NCI-H2107 (cell line): Measurements from ENCODE around the gene THAP6.
"Not testable (repeated sequence)": the region's sequence is repeated elsewhere in the genome, so short reads cannot be mapped to it uniquely, and the experiment has no call there.

Experiments used
- DNase-seq: peaks from one replicate; lab custom pipeline; 2025; lab: John Stamatoyannopoulos, UW

Gene THAP6

DNA sequence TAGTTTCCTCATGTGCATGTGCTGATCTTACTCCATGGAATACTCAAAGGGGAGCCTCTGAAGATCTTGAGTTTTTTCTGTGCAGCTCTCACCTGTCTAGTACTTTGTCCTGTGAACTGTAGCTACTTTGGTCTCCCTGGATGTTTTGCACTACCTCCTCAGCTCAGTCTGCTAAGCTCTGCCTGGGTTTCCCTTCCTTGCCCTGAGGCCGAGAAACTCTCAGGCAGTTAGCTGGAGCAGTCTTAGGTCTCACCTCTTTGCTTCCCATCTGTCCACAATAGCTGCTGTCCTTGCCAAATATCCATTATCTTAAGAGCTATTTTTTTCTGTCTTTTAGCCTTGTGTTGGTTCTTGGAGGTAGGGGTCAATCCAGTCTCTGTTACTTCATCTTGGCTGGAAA, 11.6 kb downstream of the THAP6 start:
- no peak for DNase-seq

DNA sequence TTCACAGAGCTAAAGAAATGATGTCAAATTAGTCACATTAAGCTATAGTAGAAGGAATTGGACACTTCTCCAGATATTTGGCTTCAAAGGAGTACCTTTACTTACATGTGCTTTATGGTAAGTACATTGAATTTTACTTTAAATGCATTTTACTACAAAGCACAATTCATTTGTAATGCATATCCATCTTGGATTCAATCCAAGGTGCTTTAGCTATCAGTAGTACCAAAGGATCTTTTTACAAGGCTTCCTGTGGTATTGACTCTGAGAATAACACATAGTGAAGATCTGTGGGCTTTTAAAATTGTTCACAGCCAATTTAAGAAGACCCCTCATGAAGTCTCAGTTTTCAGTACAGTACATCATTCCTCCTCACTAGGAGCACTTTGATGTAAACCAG, 13.2 kb downstream of the THAP6 start:
- DNase-seq, result no peak

DNA sequence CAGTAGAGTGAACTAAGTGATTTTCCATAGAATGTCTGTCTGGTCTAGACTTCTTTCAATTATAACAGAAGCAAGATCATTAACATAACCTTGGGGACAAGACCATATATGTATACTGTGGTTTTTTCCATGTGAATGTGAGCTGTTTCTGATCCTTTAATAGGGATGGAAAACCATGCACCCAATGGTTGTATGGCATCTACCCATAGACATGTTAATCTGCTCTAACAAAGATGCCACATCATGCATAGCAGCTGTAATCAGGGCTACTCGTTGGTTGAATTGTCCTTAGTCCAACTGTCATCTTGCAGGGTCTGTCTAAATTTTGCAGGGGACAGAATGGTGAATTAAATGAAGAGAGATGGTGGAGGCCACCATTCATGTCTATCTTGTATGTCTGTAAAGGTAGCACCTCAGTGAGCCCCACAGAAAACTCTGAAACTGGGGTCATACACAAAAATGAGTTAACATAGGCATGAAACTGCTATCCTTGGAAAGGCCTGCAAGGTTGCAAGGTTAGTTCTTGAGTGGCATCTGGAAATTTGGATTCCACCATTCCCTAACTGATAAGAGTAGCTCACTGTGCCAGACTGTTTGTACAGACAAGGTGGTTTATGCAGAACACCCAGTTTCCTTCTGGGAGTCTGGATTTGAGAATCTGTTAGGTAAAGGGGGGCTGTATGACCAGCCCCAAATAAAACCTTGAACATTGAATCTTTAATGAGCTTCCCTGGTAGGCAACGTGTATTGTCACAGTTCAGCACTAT, 16.5 kb downstream of the THAP6 start:
- DNase-seq, result no peak

DNA sequence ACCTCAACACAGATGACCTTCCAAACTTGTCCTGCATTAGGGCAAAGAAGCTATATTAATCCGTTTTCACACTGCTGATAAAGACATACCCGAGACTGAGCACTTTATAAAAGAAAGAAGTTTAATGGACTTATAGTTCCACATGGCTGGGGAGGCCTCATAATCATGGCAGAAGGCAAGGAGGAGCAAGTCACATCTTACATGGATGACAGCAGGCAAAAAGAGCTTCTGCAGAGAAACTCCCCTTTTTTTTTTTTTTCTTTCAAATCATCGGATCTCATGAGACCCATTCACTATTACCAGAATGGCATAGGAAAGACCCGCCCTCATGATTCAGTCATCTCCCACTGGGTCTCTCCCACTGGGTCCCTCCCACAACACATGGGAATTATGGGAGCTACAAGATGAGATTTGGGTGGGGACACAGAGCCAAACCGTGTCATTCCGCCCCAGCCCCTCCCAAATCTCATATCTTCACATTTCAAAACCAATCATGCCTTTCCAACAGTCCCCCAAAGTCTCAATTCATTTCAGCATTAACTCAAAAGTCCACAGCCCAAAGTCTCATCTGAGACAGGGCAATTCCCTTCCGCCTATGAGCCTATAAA, 17.4 kb downstream of the THAP6 start:
- not testable (repeated sequence) for DNase-seq

DNA sequence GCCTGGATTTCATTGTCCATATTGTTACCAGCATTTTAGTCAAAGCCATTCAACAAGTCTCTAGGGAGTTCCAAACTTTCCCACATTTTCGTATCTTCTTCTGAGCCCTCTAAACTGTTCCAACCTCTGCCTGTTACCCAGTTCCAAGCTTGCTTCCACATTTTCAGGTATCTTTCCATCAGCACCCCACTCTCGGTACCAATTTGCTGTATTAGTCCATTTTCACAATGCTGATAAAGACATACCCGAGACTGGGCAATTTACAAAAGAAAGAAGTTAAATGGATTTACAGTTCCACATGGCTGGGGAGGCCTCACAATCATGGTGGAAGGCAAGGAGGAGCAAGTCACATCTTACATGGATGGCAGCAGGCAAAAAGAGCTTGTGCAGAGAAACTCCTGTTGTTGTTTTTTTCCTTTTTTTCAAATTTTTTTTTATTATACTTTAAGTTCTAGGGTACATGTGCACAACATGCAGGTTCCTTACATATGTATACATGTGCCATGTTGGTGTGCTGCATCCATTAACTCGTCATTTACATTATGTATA, 19.1 kb downstream of the THAP6 start:
- DNase-seq, result not testable (repeated sequence)

DNA sequence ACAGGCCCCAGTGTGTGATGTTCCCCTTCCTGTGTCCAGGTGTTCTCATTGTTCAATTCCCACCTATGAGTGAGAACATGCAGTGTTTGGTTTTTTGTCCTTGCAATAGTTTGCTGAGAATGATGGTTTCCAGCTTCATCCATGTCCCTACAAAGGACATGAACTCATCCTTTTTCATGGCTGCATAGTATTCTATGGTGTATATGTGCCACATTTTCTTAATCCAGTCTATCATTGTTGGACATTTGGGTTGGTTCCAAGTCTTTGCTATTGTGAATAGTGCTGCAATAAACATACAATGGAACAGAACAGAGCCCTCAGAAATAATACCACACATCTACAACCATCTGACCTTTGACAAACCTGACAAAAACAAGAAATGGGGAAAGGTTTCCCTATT, 19.7 kb downstream of the THAP6 start:
- DNase-seq, result not testable (repeated sequence)

DNA sequence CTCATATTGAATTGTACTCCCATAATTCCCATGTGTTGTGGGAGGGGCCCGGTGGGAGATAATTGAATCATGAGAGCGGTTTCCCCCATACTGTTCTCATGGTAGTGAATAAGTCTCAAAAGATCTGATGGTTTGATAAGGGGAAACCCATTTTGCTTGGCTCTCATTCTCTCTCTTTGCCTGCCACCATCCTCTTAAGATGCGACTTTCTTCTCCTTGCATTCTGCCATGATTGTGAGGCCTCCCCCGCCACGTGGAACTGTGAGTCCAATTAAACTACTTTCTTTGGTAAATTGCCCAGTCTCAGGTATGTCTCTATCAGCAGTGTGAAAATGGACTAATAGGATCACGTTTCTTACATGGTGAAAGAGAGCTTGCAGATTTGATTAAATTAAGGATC, 23.0 kb downstream of the THAP6 start:
- DNase-seq, result not testable (repeated sequence)

DNA sequence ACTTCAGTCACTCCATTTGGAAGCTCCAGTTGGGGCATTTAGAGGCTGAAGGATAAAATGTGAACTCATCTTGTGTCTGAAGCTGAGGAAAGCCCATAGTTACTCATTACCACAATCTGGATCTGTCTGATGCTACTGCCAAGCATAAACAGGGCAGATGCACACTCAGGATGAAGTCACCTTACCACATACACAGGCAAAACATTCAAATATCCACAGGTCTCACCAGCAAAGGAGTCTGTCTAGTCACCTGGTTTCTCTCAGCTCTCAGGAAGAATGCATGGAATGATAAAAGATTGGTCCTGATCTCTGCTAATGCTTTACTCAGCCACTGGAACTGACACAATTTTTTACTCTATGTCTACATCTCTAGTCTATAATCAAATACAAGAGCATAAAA, 28.6 kb downstream of the THAP6 start:
- no peak for DNase-seq

DNA sequence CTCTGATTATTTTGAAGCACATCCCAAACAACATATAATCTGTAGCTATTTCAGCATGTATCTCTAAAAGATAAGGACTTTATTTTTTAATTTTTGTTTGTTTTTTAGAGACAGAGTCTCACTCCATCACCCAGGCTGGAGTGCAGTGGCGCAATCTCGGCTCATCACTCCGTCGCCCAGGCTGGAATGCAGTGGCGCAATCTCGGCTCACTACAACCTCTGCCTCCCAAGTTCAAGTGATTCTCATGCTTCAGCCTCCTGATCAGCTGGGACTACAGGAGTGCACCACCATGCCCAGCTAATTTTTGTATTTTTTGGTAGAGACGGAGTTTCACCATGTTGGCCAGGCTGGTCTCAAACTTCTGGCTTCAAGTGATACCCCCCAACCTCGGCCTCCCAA, 29.9 kb downstream of the THAP6 start:
- not testable (repeated sequence) for DNase-seq

DNA sequence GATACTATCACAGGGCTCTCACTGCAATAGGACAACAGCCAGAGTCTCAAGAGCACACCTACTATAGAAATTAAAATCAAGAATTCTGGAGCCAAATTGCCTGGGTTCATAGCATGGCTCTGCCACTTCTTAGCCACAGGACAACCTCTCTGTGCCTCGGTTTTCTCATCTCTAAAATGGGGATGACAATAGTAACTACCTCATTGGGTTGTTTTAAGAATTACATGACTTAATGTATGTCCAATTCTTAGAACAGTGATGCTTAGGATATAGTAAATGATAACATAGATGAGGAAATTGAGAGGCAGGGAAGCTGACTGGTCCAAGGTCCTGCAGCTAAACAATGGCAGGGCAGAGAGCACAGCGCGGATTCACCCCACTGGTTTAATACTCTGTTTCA, 30.6 kb downstream of the THAP6 start:
- no peak for DNase-seq

DNA sequence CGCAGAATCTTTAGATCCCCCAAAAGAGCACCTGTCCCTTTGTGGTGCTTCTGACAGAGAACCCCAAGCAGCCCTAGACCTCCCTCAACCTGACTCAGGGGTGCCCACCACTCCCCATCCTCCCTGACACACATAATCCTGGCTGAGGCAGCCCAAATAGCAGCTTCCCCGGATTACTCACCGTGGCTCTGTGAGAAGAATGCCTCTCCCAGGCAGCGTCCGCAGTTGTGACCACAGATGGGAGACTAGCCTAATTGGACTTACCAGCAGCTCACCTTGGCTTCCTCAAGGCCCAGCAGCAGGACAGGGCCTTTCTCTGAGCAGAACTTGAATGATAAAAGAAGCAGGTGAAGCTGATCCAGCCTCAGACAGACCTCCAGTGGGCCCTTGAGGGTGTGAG, 31.3 kb downstream of the THAP6 start:
- no peak for DNase-seq

DNA sequence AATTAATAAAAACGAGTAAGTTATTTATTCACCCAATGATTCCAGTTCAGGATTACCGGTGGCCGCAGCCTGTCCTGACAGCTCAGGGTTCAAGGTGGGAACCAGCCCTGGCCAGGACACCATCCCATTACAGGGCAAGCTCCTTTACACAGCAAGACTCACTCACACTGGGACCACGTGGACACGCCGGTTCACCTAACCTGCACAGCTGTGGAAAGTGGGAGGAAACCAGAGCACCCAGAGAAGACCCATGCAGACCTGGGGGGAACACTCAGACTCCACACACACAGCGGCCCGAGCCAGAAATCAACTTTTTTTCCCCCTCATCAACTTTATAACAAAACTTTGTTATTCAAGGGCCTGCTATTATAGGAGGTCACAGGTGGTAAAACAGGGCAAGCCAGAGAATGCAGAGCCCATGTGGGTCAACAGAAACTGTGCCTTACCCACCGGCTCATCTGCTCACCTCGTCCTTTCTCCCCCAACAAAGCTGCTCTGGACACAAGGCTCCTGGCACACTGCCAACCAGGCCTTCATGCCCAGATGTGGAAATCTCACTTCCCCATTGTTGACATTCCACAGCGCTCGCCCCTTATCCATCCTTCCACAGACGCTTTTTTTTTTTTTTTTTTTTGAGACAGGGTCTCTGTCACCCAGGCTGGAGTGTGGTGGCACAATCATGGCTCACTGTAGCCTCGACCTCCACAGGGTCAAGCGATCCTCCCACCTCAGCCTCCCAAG, 33.5 kb downstream of the THAP6 start:
- no peak for DNase-seq

DNA sequence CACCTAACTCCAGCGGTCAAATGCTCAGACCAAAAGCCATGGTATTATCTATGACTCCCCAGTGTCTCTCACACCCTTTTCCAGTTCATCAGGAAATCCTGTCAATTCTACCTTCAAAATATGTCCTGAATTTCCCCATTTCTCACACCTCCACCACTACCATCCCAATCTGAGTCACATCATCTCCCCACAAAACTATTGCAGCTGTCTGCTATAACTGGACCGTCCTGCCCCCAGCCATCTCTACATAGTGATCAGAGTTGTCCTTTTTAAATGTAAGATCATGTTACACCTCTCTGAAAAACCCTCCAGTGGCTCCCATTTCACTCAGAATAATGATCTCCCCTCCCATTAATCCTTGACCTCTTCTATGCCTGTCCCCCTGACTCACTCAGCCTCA, 34.7 kb downstream of the THAP6 start:
- no peak for DNase-seq

DNA sequence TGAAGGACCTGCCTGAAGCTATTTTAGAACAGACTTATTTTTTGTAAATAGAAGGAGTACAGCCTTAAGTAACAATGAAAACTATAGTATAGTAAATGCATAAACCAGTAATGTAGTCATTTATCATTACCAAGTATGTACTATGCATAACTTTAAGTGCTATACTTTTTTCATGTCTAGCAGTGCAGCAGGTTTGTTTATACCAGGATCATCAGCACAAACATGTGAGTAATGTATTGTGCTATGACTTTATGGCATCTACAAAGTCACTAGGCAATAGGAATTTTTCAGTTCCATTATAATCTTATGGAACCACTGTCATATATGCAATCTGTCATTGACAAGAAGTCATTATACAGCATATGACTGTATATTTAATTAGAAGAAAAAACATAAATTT, 38.2 kb downstream of the THAP6 start:
- DNase-seq, result no peak

DNA sequence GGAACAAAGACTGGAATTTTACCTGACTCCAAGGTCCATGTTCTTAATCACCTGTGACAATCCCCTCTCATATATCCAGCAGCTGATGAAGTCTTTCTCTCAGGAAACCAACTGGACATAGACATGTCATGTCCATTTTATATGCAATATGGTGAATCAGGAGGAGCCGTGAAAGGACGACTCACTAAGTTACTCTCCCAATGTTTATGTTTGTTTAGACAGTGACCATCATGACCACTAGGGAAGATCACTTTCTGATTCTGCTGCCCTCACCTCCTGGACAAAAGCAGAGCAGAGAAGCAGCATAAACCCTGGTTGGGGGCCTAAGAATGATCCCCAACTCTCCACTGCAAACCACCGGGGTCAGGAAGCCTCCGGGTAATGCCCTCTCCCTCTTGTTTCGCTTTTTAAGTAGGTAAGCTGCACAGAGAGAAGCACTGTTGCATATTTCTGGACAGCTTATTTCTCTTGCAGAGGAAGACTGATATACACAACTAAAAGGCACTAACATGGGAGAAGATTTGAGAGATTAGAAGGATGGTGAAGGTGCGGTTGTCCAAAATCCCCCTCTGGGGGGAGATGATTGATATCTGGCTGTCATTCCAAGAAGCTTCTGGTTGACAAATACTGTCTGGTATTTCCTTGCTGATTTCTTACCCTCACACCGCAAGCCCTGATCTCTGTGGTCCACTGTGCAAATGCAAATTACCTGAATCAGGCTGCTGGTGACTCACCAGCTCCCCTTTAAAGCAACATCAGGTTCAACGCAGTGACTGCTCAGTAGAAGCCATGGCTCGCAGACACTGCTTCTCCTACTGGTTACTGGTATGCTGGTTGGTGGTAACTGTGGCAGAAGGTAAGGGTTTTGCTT, 41.3 kb downstream of the THAP6 start, which contains the start of gene ODAPH:
Gene ODAPH, plus strand, starts transcription at position 773 of the 871 bp plus-strand sequence. Its CDS starts 17 bp downstream, at position 790.
- no peak for DNase-seq

DNA sequence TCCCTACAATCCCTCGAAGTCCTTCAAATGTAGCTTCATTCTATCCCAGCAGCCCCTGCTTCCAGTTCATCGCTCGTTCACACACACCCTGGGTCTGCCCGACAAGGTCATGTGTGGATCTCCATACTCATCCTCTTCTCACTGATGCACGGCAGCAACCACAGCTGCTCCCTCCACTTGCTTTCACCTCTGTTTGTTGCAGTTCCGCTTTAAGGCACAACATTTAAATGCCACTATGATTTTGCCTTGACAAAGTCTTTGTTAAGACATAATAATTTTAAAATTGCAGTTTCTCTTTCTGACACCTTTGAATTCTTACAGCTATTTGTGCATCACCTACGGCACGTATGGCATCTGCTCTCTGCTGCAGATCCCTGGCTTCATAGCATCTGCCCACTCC, 43.4 kb downstream of the THAP6 start:
- DNase-seq, result no peak

DNA sequence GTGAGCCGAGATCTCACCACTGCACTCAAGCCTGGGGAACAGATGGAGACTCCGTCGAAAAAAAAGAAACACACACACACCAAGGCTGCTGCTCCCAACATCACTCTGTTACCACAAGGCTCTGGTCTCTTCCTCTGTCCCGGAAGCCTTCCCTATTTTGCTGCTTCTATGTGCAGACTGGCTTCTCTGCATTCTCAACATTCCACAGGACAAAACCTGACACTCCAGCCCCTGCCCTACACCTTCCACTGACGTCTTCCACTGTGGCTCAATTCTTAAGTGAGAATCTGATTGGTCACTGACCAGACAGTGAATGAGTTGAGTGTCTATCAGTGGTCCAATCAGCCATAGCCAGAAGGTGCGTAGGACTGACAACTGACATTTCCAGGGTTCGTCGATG, 47.5 kb downstream of the THAP6 start:
- DNase-seq, result no peak

DNA sequence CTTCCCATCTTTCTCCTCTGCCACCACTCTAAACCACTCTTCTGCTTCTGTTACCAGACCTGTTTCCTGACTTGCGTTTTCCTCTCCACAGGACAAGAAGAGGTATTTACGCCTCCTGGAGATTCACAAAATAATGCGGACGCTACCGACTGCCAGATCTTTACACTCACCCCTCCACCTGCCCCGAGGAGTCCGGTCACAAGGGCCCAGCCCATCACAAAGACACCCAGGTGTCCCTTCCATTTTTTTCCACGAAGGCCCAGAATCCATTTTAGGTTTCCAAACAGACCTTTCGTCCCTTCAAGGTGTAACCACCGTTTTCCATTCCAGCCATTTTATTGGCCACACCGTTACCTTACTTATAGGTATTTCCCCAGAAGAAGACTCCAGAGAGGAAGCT, 49.8 kb downstream of the THAP6 start:
- no peak for DNase-seq

DNA sequence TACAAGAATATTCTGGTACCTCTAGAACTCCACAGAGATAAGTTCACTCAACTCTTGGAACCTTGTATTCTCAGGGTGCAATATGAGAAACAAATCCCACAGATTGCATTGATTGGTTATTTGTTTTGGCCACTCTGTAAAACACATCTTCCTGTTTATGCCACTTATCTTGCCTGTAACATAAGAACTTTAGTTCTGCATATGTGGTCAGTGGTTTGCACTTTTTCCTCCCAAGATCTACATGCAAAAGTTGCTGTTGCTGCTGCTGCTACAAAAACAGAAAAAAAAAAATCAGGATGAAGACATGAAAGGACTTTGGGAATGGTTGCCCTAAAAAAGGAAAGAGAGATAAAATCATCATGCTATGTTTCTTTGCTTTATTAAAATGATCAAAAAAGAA, 51.2 kb downstream of the THAP6 start:
- no peak for DNase-seq

DNA sequence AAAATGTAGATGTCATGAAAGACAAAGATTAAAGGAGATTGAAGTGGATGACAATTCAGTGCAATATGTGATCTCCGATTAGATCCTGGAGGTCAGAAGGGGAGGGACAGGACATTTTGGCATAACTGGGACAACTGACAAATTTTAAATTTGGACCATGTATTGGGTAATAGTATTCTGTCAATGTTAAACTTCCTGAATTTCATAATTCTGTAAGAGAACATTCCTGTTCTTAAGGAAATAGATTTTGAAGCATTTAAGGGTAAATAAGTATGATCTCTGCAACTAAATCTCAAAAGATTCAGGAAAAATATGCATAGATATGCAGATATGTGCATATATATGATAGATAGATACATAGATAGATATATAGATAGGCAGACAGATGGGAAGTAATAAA, 52.6 kb downstream of the THAP6 start:
- no peak for DNase-seq

DNA sequence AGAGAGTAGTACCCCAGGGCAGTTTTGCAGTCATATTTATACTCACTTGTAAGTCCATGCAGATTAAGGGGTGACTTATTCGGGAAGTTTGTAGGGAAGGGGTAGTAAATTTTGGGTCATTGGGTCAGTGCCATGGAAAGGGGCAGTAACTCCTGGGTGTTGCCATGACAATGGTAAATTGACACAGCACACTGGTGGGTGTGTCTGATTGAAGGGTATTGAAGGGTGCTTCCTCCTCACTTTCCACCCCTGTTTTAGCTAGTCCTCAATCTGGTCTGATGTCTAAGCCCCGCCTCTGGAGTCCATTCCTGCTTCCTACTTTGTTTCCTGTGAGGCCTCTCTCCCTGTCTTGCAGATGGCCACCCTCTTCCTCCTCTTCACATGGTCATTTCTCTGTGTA, 53.5 kb downstream of the THAP6 start:
- no peak for DNase-seq
